Measurements from ENCODE around the gene CCDC57.

The CCDC57 gene

DNA sequence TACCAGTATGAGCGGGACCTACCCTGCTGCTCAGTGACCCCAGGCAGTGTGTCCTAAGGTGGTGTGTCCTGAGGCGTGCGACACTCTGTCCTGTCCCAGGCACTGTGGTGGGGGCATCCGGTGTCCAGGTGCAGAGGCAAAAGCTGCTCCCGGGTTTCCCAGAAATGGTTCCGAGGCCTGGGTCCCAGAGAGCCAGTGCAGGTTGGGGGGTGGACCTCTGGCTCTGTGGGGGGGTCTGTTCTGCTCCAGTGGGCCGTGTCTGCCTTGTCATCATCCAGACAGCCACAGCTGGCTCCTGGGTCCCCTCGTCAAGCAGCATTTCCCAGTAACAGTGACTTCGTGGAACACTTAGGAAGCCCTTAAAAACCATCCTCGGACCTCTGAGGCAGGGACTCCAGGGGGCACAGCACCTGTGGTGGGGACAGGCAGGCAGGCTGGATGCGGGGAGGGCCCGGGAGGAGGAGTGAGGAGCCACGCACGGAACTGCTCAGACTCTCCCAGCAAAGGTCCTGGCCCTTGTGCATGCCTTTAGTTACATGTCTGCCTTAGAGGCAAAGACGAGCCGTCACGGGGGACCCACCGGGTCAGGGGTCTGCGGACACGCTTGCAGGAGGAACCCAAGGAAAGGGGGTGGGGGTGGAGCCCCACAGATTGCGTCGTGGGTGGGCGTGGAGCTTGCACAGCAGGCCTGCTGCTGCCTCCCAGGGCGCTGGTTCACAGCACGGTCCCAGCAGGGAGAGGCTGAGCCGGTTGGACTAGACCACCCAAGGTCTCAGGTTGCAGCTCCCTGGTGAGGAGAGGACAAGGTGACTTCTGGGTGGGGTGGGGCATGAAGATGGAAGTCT lies 21.8 kb upstream of the CCDC57 start:
- peaks cover 19% of the 10 kb centered on the region for H3K27me3 ChIP-seq (ENCODE audit: low read depth, low read length)
- H3K9me3 ChIP-seq (ENCODE audit: insufficient read depth, low read length) = no peaks in the 10 kb centered on the region
- H3K4me1 ChIP-seq (ENCODE audit: low read length) = peaks cover 12% of the 10 kb centered on the region
- no peak overlapping the region for H3K27ac ChIP-seq (ENCODE audit: low read length)
- no peaks in the 10 kb centered on the region for H4K20me1 ChIP-seq (ENCODE audit: insufficient read depth, low read length)
- H3K4me3 ChIP-seq (ENCODE audit: low read length) = no peak overlapping the region
- no peak overlapping the region for H3K4me2 ChIP-seq (ENCODE audit: low read length)
- H3K36me3 ChIP-seq (replicated peaks; ENCODE audit: low read depth, low read length) = no peaks in the 10 kb centered on the region
- no peaks in the 10 kb centered on the region for H3K79me2 ChIP-seq (ENCODE audit: low read length)
- H2AFZ ChIP-seq (ENCODE audit: low read depth, low read length) = no peak overlapping the region
- TF ChIP-seq, protein P1, sequence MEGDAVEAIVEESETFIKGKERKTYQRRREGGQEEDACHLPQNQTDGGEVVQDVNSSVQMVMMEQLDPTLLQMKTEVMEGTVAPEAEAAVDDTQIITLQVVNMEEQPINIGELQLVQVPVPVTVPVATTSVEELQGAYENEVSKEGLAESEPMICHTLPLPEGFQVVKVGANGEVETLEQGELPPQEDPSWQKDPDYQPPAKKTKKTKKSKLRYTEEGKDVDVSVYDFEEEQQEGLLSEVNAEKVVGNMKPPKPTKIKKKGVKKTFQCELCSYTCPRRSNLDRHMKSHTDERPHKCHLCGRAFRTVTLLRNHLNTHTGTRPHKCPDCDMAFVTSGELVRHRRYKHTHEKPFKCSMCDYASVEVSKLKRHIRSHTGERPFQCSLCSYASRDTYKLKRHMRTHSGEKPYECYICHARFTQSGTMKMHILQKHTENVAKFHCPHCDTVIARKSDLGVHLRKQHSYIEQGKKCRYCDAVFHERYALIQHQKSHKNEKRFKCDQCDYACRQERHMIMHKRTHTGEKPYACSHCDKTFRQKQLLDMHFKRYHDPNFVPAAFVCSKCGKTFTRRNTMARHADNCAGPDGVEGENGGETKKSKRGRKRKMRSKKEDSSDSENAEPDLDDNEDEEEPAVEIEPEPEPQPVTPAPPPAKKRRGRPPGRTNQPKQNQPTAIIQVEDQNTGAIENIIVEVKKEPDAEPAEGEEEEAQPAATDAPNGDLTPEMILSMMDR (IDR thresholded peaks at IDR 0.05; ENCODE audit: low read depth, low read length) = no peak
- H3K9ac ChIP-seq (ENCODE audit: low read length) = no peak overlapping the region

DNA sequence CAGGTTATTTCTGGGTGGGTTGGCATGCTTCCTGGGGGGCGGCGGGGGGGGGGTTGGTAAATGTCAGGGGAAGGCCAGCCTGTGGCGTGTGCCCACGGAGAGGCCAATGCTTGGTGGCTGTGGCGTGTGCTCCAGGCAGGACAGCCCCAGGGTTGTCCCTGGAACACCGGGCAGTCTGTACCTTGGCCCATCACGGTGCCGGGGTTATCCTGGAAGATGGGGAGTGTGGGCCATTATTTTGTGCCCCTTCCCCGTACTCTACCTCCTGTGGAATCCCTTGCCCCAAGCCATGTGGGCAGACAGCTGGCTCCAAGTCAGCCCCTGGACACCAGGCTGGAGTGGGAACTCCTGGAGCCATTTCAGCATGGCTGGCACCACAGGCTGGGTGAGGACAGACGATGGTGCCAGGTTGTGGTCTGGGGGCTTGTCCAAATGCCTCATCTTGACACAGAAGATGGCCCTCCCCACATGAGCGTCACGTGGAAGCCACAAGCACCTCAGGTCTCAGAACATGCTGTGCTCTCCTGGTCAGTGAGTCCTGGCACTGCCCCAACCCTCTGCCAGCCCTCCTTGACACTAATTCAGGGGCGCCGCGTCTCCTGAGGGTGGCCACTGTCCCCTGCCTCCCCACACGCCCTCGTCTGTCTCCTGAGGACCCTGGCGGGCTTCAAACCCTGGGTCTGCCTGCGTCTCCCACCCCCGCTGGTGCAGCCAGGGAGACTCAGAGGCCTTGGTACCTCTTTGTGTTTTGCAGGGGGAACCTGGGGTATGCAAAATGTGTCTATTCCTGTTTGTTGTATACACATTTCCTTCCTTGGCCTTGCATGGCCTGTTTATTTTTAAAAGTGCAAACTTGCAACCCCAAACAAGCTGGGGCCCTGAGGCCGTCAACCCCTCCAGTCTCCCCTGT lies 20.5 kb upstream of the CCDC57 start:
- Histone ChIP-seq H3K27ac (ENCODE audit: low read length) (no peak overlapping the region), H3K4me2 (ENCODE audit: low read length) (no peak overlapping the region), H3K4me3 (ENCODE audit: low read length) (no peak overlapping the region), H4K20me1 (ENCODE audit: insufficient read depth, low read length) (no peaks in the 10 kb centered on the region), H3K79me2 (ENCODE audit: low read length) (no peaks in the 10 kb centered on the region), H3K9me3 (ENCODE audit: insufficient read depth, low read length) (no peaks in the 10 kb centered on the region), H3K9ac (ENCODE audit: low read length) (no peak overlapping the region), H3K27me3 (ENCODE audit: low read depth, low read length) (peaks cover 19% of the 10 kb centered on the region), H2AFZ (ENCODE audit: low read depth, low read length) (no peak overlapping the region), H3K4me1 (ENCODE audit: low read length) (peaks cover 6% of the 10 kb centered on the region), H3K36me3 (replicated peaks; ENCODE audit: low read depth, low read length) (no peaks in the 10 kb centered on the region)
- TF ChIP-seq, protein P1 (IDR thresholded peaks at IDR 0.05; ENCODE audit: low read depth, low read length) = no peak
- no peak for TF ChIP-seq EZH2phosphoT487 (IDR thresholded peaks at IDR 0.05; ENCODE audit: low read depth)

DNA sequence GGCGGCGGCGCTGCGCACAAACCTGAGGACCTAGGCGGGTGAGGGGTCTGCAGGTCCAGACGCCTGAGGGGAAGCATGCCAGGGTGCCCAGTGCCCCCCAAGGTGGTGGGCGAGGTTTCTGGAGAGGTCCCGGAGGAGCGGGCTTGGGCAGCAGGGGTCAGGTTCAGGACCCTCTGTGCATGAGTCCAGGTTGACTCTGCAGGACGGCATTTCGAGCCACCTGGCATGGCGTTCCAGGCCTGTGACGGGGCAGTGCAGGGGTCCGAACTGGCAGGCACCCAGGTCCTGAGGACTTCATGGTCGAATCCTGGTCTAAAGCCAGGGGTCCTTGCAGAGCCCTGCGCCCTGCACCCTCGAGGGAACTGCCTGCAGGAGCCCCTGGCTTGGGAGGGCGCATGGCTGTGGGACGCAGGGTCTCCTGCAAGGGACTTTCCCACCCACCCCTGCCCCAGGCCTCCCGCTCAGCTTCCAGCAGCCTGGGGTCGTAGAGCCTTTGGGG lies 19.7 kb upstream of the CCDC57 start:
- H3K4me3 ChIP-seq (ENCODE audit: low read length) = no peak overlapping the region
- no peaks in the 10 kb centered on the region for H4K20me1 ChIP-seq (ENCODE audit: insufficient read depth, low read length)
- H3K4me1 ChIP-seq (ENCODE audit: low read length) = 0 out of 2 replicates have a peak, but pooled peaks cover 3% of the 10 kb centered on the region
- peaks cover 19% of the 10 kb centered on the region for H3K27me3 ChIP-seq (ENCODE audit: low read depth, low read length)
- no peaks in the 10 kb centered on the region for H3K36me3 ChIP-seq (replicated peaks; ENCODE audit: low read depth, low read length)
- H3K9ac ChIP-seq (ENCODE audit: low read length) = no peak overlapping the region
- no peaks in the 10 kb centered on the region for H3K9me3 ChIP-seq (ENCODE audit: insufficient read depth, low read length)
- no peak overlapping the region for H3K27ac ChIP-seq (ENCODE audit: low read length)
- H3K4me2 ChIP-seq (ENCODE audit: low read length) = no peak overlapping the region
- no peak for TF ChIP-seq EZH2phosphoT487 (IDR thresholded peaks at IDR 0.05; ENCODE audit: low read depth)
- TF ChIP-seq, protein P1 (IDR thresholded peaks at IDR 0.05; ENCODE audit: low read depth, low read length) = no peak
- H3K79me2 ChIP-seq (ENCODE audit: low read length) = no peaks in the 10 kb centered on the region
- no peak overlapping the region for H2AFZ ChIP-seq (ENCODE audit: low read depth, low read length)

Measured in OCI-LY3 (cell line).